Fibroblast of skin of left quadriceps (primary cell): Measurements from ENCODE around the gene DPP6.
"Not testable (repeated sequence)": the region's sequence is repeated elsewhere in the genome, so short reads cannot be mapped to it uniquely, and the experiment has no call there.

Experiments
- DNase-seq, 2 experiments: peaks; one replicate each; pipeline ENCODE4 v3.0.0-alpha.2; 2013; ENCODE audit warnings: low read depth in 2 of 2

The DPP6 gene

DNA sequence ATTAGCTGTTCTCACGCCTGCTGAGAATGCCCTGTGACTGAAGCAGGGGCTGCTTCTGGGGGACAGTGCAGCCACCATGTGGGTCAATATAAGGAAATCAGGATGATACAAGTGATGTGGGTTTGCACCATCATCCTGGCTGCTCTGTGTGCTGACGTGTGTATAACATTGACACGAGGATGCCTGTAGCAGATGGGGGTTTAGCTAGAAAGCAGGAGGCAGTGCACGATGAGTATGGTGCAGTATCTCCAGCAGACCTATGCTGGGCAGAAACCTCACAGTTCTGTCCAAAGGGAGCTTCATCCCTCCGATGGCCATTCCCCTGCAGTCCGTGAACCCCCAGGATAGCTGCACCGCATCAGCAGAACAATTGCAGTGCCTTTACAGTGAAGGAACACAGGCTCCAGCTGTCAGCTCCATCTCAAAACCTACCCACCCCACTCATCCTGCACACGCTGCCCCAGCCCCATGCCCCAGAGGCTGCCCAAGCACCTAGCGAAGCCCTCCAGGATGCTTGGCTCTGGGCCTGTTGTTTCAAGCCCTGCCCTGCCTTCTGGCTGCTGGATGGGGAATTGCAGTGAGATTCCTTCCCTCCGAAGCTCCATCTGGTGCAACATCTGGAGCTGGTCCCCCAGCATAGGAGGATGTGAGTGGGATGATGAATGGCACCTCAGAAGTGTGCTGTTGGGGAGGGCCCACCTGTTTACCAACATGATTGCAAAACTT, 96.8 kb downstream of the DPP6 start:
- not testable (repeated sequence) for DNase-seq

DNA sequence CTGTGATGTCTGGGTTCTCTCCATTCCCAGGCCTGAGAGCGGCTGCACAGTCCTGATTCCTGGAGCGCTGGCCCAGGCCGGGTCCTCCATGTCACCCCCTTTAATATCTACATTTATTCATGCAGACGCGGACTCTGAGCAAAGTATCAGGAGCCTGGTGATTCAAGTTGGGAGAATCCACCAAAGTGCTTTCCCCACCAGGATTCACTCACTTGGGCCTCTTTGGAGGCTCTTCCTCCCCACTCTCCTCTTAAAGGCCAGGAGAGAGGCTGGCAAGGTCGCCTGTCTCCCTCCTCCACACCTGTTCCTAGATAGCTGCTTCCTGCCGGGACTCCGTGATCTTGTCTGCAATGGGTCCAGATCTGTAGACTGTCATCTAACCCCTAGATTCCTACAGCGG, 98.5 kb downstream of the DPP6 start:
- not testable (repeated sequence) for DNase-seq

DNA sequence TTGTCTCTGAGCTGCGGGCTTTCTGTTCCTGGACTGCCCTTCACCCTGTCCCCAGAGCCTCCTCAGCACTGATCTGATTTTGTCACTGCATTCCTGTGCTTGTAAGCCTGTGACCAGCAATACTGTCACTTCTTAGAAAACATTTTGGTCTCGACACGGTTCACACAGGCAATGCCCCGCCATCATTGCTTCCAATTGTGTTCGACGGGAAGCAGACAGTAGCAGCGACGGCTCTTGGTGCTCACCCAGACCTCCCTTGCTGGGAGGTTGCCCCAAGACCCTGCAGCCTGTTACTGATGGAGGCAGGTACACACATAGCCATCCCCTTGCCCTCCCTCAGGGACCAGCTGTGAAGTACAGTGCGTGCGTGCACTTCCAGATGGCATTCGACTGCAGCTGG, 99.1 kb downstream of the DPP6 start:
- DNase-seq: not testable (repeated sequence)

DNA sequence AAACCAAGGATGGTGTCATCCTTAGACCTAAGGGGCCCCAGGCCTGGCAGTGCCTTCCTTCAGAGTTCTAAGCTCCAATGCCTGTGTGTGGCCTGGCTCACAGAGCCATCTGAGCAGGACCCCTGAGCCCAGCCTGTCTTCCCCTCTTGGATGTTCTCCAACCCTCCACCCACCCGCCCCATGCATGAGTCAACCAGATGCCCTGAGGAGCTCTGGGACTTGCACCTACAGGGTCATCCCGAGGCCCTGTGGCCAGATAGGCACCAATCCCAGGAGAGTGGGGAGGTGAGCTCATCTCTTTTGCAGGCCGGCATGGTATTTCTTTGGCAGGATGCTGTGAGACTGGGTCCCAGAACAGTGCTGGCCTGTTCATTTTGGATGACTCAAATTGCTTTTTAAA, 103.7 kb downstream of the DPP6 start:
- not testable (repeated sequence) for DNase-seq

DNA sequence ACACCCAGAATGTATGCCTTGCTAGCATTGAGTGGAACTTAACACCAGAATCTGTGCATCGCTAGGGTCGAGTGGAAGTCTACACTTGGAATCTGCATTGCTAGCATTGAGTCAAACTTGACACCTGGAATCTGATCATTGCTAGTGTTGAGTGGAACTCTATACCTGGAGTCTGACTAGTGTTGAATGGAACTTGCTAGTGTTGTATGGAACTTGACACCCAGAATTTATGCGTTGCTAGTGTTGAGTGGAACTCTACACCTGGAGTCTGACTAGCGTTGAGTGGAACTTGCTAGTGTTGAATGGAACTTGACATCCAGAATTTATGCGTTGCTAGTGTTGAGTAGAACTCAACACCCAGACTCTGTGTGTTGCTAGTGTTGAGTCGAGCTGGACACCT, 110.7 kb downstream of the DPP6 start:
- DNase-seq: not testable (repeated sequence)

DNA sequence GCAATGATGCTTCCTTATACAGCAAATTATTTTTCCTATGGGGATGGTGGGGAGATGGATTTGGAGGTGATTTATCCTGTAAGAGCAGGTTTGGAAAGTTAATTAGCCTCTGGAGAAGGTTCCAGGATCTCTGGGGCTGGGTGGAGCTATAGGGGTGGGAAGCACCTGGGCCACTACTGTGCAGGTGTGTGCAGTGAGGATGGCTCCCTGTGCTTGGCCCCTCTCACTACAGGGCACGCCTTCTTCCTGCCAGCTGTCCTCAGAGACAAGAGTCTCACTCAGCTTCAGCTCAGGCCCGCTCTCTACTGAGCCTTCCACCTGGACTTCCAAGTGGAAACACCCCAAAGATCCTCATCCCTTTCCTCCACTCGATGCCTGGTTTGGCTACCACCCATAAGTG, 111.4 kb downstream of the DPP6 start:
- not testable (repeated sequence) for DNase-seq

DNA sequence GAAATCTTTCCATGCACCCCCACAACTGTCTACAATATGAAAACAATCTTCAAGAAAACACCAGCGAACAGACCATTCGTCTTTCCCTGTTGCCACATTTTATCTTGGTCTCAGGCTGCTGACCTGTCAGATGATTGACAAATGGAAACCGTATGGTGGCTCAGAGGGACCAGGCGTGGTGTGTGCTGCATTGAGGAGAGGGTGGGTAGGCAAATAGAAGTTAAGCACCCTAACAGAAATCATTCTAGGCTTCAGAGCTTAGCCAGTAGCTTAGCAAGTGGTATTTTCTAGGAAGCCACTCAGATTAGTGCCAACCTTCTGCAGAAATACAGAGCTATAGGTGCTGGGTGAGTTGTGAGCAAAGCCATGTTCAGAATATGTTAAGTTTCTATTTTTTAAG, 114.9 kb downstream of the DPP6 start:
- no peak for DNase-seq

DNA sequence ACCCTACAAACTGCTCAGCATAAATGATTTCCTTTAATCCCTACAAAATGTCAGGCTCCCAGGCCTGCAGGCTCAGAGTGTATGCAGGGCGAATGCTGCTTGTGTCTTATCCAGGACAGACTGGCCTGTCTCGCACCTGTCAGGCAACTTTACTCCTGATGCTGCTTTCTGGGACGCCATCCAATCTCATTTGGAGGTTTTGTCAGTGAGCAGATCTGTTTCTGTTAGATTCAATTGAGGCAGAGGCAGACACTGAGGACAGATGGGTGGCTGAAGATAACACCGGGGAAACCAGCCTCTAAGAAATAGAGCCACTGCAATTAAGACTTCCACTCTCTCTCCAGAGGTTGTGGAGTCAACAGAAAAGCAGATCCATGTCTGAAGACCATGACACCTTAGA, 115.6 kb downstream of the DPP6 start:
- no peak for DNase-seq

DNA sequence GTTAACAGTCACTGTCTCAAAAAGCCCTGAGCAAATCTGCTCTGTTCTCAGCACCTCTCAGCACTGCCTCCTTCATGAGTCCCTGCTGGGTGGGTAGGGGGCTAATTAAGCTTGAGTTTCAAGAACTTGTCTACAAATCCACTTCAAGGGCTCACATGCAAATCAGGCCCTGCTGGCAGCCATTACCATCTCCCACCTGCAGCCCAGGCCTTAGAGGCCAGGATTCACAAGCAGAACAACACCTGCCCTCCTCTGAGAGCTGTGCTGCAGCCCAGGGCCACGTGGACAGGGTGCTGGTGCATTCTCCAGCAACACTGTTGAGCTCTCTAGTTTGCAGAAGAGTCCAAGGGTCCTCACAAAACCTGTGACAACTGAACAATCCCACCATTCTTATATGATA, 119.2 kb downstream of the DPP6 start:
- no peak for DNase-seq

DNA sequence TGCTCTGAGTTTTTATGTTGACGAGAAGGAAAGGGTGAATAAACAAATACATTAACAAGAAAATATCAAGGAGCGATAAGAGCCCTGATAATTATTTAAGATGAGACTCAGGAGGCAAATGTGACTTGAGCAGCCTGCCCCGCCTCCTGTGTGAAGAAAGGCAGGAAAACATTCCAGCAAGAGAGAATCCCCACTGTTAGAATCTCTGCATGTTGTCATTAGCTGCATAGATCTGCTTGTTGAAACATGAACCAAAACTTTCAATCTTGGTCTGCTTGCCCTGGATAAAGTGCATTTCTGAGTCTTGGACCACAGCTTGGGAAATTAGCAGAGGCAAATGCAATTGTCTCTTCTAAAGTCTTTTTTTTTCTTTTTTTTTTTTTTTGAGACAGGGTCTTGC, 120.0 kb downstream of the DPP6 start:
- DNase-seq: no peak

DNA sequence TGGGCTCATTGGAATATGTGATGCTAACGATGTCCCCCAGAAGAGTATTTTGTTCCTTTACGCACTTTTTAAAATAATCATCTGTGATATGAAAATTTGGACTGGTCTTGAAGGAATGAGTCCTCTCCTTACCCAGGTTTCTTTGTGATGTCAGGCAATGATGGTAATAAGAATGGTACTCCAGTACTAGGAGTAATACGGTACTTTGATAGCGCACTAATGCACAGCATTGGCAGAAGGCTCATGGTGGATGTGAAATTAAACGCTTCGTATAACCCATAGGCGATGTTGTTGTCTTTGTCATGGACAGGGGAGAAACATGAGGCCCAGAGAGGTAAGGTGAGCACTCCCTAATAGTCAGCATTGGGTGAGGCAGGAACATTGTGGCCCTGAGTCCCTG, 125.4 kb downstream of the DPP6 start:
- no peak for DNase-seq

DNA sequence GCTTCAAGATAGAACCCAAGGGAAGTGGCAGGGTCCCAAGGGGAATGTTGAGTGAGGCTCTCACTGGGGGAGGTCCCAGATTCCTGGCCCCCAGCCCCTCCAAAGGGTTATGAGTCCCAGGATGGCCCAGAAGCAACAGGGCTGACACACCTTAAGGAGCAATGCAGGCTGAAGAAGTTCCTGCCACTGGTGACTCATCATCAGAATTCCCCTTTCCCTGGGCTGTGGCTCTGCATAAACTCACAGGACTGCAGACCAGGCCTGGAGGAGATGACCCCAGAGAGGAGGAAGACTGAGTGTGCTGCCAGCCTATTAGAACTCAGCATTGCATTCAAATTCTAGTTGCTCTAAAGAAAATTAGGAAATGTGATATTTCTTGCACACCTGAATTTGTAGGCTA, 126.7 kb downstream of the DPP6 start:
- no peak for DNase-seq

DNA sequence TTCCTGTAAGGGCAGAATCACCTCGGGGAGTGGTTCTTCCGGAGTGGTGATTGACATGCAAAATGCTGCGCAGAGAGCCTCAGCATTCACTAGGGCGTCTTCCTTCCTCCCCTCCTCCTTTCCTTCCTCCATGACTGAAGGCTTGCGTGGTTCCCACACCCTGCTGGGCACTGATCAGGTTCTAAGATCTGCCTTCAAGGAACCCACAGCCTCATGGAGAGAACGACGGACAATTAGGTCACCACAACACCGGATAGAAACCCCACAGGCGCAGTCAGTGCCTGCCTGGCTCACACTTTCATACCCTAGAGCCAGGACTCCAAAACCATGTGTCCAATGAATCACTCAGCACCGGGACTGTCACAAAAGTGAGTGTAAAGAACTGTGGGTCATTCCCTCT, 131.3 kb downstream of the DPP6 start:
- no peak for DNase-seq

DNA sequence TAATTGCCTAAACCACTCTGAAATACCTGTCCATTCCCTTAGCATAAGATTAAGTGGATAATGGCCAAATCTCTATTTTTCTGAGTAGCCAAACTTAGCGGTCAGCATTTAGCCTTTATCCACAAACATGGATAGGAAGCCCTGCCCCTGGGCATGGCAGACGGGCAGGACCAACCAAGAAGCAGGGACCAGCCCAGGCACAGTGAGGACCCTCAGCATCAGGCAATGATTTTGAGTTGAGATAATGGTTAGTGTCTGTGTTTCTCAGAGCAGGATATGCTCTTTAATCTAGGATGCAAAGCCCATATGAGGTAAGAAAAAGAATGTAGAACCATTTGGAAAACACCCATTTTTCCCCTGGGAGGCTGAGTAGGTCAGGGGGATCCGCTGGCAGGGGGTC, 131.7 kb downstream of the DPP6 start:
- no peak for DNase-seq

DNA sequence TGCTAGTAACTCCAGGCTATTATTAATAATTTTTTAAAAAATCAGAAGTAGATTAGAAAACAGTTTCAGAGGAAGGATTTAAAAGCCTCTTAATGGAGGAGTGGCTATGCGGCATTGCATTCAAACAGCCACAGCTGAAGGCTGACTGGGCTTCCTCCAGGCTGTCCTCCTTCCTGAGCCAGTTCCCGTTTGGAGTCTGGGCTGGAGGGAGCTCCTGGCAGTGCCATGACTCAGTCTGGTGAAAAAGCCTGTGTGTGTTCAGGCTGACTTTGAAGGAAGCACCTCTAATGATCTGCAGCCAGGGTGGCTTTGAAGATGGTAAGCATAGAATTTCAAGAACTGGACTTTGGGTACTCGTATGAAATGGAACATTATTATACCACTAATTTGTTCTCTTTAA, 134.6 kb downstream of the DPP6 start:
- DNase-seq: no peak

DNA sequence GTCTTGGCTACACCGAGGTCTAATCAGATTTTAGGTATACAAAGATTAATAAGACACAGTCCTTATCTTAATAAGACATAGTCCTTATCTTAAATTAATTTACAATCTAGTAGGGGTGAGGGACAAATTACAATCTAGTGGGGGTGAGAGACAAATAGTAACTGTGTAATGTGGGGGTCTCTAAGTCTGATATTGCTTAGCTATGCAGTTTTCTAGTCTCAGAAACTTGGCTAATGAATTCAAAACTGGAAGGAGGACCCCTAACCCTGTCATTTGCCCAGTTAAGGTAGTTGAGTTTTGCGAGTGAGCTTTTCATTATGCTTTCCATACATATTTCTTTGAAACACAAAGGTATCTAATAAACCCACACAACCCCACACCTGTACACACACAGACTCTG, 136.1 kb downstream of the DPP6 start:
- no peak for DNase-seq

DNA sequence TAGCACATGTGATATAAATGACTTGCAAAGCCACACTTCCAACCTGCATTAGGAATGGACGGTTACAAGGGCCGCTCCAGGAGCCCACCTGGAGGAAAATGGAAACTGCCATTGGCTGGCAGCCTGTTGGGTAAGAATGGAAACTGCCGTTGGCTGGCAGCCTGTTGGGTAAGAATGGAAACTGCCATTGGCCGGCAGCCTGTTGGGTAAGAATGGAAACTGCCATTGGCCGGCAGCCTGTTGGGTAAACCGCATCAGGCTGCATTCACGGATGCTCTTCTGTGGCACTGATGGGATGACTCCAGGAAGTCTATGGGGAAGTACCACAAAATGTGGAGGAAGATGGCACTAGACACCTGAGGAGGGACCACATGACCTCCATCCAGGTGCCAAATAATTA, 143.1 kb downstream of the DPP6 start:
- no peak for DNase-seq

DNA sequence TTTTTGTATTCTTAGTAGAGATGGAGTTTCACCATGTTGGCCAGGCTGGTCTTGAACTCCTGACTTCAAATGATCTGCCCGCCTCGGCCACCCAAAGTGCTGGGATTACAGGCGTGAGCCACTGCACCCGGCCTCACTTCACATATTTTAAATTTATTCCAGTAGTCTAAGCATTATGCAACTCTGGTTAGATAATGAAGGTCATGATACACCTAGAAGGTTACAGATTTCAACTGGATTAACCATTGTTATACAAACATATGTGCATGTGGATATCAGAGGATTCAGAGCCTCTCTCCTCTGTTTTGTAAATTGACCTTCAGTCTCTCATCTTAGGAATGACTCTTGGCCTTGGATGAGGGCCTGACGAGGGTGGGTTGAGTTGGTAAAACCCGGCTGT, 146.3 kb downstream of the DPP6 start:
- no peak for DNase-seq

DNA sequence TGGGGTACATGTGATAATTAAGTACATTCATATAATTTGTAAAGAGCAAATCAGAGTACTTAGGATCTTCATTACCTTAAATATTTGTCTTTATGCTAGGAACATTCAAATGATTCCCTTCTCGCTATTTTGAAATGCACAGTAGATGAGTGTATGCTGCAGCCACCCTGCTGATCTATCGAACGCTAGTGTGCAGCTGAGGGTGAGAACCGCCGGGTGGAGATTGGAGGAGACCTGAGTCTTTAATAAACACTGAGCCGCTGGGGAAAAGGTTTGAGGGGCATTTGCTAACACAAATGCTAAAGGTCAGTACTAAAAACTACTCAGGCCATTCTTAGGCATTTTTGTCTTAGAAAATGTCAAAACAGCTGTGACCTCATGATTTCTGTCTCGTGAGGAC, 148.0 kb downstream of the DPP6 start:
- no peak for DNase-seq

DNA sequence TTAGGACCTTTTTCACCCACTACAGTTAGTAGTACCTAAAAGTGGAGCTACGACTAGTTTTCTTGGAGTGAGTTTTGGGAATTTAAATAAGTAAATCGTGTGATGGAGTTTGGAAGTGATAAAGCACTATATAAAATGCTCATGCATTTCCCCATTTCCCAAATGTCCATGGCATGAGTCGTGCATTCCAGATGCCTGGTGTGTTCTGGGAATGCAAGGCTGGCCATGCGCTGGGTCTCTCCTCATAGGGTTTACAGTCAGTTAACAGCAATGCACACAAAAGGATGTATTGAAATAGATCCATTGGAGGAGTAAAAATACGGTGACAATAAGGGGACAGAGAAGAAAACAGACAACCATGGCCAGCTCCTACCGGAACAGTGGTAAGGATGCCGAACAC, 149.8 kb downstream of the DPP6 start:
- DNase-seq: no peak

DNA sequence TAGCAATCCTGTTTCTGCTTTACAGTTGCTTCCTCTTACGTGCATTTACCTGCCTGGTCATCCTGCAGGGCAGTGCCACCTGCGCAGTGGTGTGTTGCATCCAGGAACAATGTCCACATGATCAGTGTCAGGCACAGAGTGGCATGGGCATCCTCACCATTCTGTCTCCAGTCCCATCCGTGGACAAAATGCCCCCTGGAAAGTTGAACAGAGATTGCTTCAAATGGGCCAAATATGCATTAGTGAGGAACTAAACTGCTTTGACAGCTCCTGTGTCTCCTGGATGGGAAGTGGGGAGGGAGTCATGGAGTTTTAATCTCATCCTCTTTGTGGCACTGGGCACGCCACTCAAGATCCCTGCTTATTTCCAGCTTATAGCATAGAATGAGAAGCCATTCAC, 151.8 kb downstream of the DPP6 start:
- DNase-seq: no peak

DNA sequence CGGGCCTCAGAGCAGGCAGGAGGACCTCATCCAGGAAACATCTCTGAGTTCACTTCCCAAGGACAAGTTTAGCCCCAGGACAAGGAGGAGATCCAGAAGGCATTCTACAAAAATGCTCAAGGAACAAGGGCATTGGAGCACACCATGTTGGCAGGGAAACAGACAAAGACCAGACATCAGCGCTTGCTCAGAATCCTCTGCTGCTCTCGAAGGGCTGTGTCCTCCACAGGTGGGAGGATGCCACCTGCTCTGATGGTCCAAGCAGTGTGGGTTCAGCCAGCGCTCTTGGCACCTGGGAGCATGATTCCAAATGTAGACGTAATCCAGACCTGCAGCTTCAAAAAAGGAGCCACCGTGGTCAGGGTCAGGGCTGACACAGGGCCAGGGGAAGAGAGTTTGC, 160.7 kb downstream of the DPP6 start:
- no peak for DNase-seq

DNA sequence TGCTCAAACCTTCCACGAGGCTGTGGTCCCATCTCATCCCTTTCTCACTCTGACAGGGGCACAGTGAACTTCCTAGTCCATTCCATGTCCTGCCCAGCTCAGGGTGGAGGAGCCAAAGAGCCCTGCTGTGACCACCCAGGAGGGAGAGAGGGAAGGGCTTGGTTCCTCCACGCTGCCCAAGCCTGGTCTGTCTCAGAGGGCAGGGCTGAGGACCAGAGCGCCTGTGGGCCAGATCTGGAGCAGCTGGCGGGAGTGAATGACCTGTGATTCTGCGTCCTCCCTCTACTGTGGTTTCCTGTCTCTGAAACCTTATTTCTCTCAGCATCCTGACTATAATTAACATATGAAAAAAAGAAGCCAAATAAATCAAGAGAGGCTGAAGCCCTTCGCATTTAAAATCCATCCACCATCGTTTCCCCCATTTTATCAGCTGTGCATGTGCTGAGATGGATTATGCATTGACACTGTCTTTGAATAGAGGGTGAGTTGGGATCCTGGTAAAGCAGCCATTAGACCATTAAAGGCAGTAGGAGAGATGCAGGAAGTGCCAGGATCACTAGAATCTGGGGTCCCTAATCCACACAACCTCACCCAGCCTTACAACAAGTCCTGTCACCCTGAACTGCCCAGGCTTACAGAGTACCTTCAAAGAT, 165.6 kb downstream of the DPP6 start:
- DNase-seq: no peak

DNA sequence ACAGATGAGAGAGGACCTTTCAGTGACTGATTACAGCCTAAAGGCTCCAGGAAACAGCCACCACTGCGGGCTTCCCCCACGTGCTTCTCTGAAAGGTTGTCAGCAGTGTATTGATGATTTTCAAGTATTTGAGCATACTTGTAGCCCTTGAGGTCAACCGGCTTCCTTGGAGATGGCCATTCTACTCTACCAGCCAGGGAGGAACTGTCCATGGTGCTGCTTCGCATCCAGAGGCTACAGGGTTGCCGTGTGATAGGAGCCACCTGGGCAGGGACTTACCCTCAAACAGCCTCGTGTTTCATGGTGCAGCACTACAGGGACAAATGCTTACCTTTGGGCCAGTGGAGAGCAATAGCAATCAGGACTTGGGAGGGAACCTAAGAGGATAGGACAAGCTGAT, 179.5 kb downstream of the DPP6 start:
- DNase-seq: no peak
